ENCODE data around the gene UMAD1.

UMAD1 gene

GRCh38 chr7:7732621-7733281 is 92.2 kb downstream of the UMAD1 start:
- no peak for DNase-seq

- DNase-seq, result no peak
Measured at GRCh38 chr7:7736671-7737070, 96.1 kb downstream of the UMAD1 start.

DNA sequence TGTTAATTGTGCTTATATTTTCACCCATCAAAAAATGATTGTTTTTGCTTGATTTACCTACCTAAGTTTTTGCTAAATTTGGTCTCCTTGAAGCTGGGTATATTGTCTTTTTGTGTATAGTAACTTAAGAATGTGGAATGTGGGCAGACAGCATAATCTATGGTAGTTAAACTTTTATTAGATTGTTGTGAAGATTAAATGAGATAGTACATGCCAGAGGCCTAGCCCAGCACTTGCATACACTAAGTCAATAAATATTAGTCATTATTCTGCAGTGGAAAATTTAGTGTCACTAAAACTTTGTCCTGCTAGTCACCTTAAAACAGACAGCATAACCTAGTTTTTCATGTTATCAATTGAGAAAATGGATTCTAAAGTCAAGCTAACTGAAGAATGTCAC is 97.1 kb downstream of the UMAD1 start:
- DNase-seq, result no peak

DNA sequence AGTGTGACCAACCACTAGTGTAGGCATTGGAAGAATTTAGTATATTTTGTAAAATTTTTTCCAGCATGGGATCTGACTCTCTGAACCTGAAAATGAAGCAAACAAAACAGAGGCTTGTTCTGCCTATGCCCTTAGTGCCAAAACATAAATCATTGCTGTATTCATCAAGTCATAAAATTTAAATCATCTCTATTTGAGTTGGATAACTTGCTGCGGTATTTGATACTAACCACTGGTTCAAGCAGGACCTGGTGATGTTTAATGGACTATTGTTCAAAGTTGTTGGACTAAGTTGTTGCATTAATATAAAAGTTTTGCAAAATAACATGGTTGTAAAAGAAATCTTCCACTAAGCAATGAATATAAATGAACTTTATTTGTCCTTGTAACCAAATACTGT is 97.6 kb downstream of the UMAD1 start:
- DNase-seq, result no peak

GRCh38 chr7:7738622-7739021 is 98.1 kb downstream of the UMAD1 start:
- no peak for DNase-seq

DNA sequence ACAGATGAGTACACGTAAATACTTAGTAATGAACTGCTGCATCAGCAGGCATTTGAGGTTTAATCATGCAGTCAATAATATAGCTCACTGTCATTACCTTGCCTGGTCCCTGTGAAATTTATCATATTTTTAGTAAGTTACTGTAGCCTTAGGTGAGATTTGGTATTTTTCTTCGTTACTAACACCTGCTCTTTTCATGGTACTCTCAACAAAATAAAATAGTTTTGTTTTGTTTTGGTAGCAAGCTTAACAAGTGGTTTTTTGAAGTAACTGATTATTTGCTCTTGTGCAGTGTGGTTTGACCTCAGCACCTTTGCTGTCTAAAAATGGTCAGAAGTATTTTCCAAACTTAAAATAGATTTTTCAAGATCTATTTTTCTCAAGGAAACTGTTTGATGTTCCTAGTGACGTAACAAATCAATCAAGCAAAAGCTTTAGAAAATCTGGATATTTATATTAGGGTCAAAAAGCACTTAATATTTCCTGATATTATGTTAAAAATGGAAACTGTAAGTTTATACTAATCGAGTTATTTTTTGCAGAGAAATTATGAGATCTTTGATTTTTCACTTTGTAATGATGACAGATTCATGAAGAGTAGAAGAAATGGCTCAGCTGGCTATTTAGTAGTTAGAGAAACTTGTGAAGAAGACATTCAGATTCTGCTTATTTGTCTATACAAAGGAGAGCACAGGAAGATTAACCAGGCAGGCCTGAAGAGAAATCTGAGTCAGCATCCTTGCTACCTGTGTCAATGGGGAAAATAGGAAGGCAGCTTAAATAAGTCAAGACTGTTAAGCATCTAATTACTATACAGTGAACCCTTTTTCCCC is 98.9 kb downstream of the UMAD1 start:
- no peak for DNase-seq

GRCh38 chr7:7740037-7740355 is 99.4 kb downstream of the UMAD1 start:
- DNase-seq, result no peak

GRCh38 chr7:7742223-7742622 is 101.7 kb downstream of the UMAD1 start:
- no peak for DNase-seq

DNA sequence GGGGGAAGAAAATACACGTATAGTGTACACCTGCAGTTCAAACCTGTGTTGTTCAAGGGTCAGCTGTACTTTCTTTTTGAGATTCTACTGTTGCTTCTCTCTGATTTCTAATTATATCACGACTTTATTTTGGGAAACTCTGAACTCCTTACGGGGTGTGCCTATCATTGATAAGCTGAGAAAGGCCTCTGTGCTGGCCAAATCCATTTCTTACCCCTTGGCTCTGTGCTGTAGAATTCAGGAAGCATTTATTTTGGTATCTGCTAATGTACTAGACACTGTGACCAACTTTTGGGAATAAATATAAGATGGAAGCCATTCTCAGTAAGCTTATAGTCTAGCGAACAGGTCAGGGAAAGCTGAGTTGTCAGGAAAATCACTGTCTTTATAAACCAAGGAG is 104.7 kb downstream of the UMAD1 start:
- DNase-seq, result no peak

DNA sequence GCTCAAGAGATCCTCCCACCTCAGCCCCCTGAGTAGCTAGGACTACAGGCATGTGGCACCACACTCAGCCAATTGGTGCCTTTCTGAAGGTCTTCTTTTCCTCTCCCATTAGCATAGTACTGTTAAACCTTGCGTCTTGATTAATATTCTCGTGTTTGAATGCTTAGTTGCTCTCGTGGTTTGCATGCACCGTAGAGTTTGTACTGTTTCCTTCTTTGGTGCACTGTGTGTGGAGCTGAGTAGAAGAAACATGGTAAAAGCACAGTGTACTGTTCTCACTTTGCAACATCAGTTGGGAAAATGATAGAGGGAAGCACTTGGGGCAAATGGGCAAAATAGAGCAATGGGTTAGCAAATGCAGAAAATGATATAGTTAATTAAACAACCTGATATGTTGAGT is 105.4 kb downstream of the UMAD1 start:
- no peak for DNase-seq

GRCh38 chr7:7746458-7746857 is 105.9 kb downstream of the UMAD1 start:
- no peak for DNase-seq

DNA sequence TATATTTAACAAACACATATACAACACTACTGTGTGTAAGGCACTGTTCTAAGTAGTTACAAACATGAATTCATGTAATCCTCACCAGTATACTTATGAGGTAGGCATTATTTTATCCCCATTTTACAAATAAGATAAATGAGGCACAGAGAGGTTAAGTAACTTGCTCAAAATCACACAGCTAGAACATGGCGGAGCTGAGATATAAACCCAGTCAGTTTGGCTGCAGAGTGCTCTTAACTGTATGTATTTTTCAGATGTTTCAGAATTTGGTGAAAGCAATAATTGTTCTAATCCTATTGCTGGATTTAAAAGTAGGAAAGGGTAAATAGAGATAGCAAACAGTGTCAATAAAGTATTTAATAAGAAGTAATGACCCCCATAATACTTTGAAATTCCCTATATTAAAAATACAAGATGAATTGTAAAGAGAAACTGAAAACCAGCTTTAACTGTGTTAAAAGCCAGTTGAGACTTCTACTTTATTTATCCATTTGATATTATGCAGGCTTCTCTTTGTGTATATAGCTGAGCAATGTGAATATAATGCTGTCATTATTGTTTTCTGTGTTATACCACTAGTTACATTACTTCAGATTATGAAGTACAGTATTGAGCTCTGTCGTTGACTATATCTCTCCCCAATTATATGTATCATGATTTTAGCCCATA is 110.2 kb downstream of the UMAD1 start:
- no peak for DNase-seq

DNA sequence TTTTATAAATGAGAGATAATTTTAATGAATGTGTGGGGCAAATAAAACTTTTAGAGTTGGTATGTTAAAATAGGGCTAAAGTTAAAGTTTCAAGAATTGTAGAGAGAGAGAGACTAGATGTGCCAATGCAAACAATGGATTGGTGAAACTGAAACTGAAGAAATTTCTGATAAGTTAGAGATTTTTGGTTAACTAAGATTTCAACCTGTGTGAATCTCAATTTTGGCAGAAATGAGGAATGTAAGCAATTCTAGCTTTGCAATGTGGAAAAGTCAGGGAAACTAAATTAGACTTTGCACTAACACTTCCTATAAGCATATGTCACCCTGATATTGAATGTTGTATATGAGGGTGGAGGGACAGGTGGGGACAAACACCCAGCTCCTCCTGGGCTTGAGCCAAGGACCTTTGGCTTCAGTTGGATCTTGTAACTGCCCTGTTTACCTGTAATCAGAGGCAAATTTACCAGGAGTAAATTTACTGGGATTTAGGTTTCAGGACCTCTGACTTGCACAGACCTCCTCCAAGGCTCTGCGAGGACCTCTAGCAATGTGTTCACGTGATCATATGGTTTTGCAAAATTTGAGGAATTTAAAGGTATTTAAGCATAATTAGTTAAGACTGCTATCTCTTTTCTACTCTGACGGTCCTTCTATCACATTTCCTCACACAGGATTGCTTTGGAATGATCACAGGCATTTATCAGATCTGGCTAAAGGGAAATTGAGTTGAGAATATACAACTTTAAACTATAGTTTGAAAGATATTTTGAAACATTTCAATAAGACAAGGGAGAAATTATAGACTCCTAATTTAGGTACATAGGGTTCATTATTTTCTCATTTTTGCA is 110.9 kb downstream of the UMAD1 start:
- DNase-seq, result no peak

- DNase-seq, result no peak
Measured at GRCh38 chr7:7756577-7756976, 116.0 kb downstream of the UMAD1 start.

DNA sequence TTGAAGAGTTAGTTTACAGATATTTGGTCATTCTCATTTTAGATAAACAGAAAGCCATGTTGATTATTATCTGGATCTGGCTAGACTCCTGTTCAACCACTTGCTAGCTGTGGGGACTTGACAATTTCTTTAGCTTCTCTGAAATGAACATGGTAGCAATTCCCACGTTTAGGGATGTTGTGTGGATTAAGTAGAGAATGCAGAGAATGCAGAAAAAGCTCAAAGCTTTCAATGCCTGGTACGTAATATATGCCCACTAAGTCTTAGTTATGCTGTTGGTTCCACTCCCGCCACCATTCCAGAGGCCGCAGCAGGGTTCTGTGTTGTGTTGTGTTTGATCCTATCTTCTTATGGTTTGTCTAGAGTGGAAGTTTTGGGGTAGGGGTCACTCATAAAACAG is 117.0 kb downstream of the UMAD1 start:
- no peak for DNase-seq

DNA sequence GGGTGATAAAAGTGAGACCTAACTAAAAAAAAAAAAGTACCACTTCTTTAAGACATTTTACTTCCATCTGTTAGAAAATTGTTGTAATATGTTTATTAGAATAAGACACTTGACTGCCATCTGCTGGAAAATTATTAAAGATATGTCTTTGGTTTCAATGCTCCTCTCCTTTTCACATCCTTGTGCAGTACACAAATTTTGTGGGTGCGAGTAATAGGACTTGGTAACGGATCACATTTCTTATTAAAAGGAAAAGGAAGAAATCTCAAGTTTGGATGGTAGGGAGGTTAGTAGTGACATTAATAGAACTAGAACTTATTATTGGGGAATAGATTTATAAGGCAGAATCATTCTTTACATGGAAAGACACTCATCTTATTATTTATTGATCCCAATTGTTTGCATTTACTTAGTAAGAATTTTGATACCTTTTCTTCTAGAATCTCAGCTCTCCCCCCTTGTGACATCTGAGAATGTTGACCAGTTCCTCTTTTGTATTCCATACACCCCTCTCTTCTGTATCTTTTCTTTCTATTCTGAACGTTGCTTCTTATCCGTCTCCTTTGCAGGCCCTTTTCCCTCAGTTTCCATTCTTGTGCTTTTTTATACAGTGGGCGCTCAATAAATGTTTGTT is 120.9 kb downstream of the UMAD1 start:
- DNase-seq, result no peak

DNA sequence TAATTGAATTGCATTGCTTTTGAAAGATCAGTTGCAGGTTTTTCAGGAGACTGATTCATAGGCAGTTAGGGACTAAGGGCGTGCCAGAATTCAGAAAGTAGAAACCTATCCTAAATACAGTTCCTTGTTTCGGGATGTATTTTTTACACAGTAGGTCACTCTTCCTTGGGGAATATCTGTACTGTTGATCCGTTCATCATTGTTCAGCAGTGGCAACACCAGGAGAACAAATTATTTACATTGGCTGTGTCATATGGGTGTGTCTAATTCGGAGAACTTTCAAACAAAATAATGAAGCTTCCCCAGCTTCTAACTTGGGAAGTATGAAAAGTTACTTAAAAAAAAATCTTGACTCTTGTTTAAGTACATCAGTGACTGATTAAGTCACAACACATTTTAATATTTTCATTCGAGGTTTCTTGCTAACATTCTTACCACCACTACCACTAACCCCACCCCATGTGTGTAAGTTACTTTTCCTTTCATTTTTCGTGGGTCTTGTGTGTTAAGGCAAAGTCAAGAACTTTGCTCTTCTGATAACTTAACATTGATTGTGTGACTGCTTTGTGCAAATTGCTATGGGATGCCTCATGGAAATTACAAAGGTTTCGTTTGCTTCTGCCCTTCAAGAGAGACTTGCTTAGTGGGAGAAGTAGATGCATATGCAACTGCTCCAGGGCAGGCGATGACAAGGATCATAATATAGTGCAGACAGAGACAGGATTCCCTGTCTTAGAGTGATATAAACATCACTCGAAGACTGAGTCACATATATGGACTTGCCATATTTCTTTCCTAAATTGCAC is 121.6 kb downstream of the UMAD1 start:
- no peak for DNase-seq

- no peak for DNase-seq
Measured at GRCh38 chr7:7764520-7765396, 124.2 kb downstream of the UMAD1 start.

GRCh38 chr7:7765422-7765821 is 124.9 kb downstream of the UMAD1 start:
- no peak for DNase-seq

GRCh38 chr7:7766671-7767070 is 126.1 kb downstream of the UMAD1 start:
- no peak for DNase-seq
